GM21447 (cell line): ENCODE results near the gene PUS1.
A peak's percentile ranks its signal among the peaks of the same experiment; 100 is the strongest.
"Not testable (repeated sequence)": the region's sequence is repeated elsewhere in the genome, so short reads cannot be mapped to it uniquely, and the experiment has no call there.

Experiments used
- ATAC-seq: cut with Tn5 transposase; IDR thresholded peaks from one replicate; pipeline ENCODE4 v1.9.1; 2021; ENCODE audit not compliant: unreplicated experiment

Gene PUS1

GRCh38 chr12:131928711-131929580, at the start of gene PUS1:
Gene PUS1, plus strand, starts transcription at chr12:131929276. Its CDS starts 447 bp downstream, at chr12:131929723.
- ATAC-seq, result peak; percentile 49

GRCh38 chr12:131882804-131883520, 46.1 kb upstream of the PUS1 start:
- no peak for ATAC-seq

- ATAC-seq, result no peak
These were observed 45.6 kb upstream of the PUS1 start for GRCh38 chr12:131883521-131883900.

- not testable (repeated sequence) for ATAC-seq
These were observed 44.0 kb upstream of the PUS1 start for GRCh38 chr12:131885076-131885475.

- no peak for ATAC-seq
These were observed 43.5 kb upstream of the PUS1 start for GRCh38 chr12:131885543-131886057.

- ATAC-seq, result not testable (repeated sequence)
These were observed 37.4 kb upstream of the PUS1 start for GRCh38 chr12:131891722-131892121.

GRCh38 chr12:131892711-131893604, 36.1 kb upstream of the PUS1 start:
- ATAC-seq, result no peak

- no peak for ATAC-seq
These were observed 35.3 kb upstream of the PUS1 start for GRCh38 chr12:131893605-131894312.

GRCh38 chr12:131894313-131894860, 34.7 kb upstream of the PUS1 start, which contains the start of gene ULK1:
Gene ULK1, plus strand, starts transcription at chr12:131894622. Its CDS starts 380 bp downstream, at chr12:131895002.
- ATAC-seq, result peak; percentile 67

- ATAC-seq, result peak; percentile 0
These were observed 34.0 kb upstream of the PUS1 start for GRCh38 chr12:131894981-131895639.

- ATAC-seq, result peak; percentile 11
These were observed 33.4 kb upstream of the PUS1 start for GRCh38 chr12:131895640-131896079.

GRCh38 chr12:131896080-131896810, 32.8 kb upstream of the PUS1 start:
- ATAC-seq, result peak; percentile 65

GRCh38 chr12:131896811-131897270, 32.2 kb upstream of the PUS1 start:
- no peak for ATAC-seq

GRCh38 chr12:131897276-131897675, 31.8 kb upstream of the PUS1 start:
- no peak for ATAC-seq

GRCh38 chr12:131897875-131898274, 31.2 kb upstream of the PUS1 start:
- no peak for ATAC-seq

- no peak for ATAC-seq
These were observed 28.7 kb upstream of the PUS1 start for GRCh38 chr12:131900397-131900796.

GRCh38 chr12:131901431-131902331, 27.4 kb upstream of the PUS1 start:
- ATAC-seq, result no peak
